ENCODE data around the gene PRDM2.

The PRDM2 gene

DNA sequence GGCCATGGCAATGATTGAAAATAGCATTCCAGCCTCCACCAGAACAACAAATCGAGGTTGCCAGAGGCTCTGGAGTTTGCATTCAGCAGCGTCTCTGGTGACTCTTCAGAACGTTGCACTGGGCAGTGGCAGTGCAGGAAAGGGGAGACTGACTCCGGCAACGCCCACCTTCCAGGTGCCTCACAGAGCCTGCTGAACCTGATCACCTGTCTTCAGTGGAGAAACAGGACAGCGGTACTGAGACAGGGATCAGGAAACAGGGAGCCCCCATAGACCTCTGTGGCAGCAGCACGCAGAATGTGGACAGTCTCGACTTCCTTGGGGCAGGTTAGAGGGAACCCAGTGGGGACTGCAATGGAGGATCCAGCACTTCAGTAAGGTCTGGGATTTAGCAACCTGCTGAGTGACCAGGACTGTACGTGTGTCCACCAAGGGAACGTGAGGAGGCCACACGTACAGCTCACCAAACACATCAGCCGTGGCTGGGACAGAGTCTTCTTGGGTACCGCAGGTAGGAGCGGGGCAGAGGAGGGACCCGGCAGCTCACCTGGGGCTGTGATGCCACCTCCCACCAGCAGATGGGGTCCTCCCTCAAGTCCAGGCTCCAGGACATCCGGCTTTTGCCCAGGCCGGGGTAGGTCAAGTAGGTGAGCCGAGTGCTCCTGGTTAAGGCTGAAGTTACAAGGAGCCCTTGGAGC is 128.6 kb downstream of the PRDM2 start:
- TF ChIP-seq, protein P1, sequence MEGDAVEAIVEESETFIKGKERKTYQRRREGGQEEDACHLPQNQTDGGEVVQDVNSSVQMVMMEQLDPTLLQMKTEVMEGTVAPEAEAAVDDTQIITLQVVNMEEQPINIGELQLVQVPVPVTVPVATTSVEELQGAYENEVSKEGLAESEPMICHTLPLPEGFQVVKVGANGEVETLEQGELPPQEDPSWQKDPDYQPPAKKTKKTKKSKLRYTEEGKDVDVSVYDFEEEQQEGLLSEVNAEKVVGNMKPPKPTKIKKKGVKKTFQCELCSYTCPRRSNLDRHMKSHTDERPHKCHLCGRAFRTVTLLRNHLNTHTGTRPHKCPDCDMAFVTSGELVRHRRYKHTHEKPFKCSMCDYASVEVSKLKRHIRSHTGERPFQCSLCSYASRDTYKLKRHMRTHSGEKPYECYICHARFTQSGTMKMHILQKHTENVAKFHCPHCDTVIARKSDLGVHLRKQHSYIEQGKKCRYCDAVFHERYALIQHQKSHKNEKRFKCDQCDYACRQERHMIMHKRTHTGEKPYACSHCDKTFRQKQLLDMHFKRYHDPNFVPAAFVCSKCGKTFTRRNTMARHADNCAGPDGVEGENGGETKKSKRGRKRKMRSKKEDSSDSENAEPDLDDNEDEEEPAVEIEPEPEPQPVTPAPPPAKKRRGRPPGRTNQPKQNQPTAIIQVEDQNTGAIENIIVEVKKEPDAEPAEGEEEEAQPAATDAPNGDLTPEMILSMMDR (IDR thresholded peaks at IDR 0.05; ENCODE audit: control insufficient read depth, insufficient read depth, low read depth, low read length, missing control alignments) = peak; percentile 41
- no peak for DNase-seq (ENCODE audit: low read depth)
- H3K4me3 ChIP-seq (ENCODE audit: control insufficient read depth, low read depth, low read length) = no peak overlapping the region

DNA sequence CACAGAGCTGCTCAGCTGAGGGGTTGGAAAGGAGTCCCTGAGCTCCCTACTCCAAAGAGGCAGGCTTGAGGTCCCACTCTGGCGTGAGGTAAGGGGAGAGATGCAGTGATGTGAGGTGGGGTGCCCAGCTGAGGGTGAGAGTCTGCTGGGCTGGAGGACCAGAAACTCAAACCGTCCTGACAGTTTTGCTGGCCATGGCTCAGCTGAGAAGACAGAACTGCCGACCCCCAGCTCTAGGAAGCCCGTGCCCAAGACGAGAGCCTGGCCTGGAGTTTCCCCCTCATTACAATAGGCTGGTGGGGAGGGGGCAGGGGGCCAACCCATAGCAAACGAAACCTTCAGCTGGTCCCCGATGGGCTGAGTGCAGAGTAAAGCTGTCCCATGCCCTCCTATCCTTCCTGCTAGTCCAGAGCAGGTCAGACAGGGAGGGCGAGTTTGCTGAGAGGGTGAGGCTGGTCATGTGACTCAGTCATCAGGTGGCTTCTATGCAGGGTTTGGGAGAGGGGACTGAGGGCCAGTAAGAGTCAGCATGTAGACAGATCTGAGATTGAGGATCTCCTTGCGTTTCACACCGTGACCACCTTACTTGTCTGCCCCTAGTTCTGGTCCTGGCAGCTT is 129.3 kb downstream of the PRDM2 start:
- no peak for DNase-seq (ENCODE audit: low read depth)
- H3K4me3 ChIP-seq (ENCODE audit: control insufficient read depth, low read depth, low read length) = no peak overlapping the region
- TF ChIP-seq, protein P1 (IDR thresholded peaks at IDR 0.05; ENCODE audit: control insufficient read depth, insufficient read depth, low read depth, low read length, missing control alignments) = no peak

DNA sequence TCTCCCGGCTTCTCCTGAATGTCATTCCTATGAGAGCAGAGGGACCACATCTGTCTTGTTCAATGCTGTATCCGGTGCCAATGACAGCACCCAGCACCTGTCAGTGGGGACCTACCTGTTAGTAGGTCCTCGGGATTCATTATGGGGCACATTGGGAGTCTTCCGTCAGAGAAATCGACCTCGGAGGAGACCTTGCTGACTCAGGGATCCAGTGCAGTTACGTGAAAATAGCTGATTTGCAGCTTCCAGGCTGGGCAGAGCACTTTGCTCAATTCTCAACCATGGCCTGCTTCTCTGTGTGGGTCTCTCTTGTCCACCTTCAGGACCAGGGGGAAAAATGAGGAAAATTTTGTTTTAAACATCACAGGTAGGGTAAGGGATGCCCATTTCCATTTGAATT is 130.2 kb downstream of the PRDM2 start:
- TF ChIP-seq, protein P1 (IDR thresholded peaks at IDR 0.05; ENCODE audit: control insufficient read depth, insufficient read depth, low read depth, low read length, missing control alignments) = no peak
- no peak overlapping the region for H3K4me3 ChIP-seq (ENCODE audit: control insufficient read depth, low read depth, low read length)
- DNase-seq (ENCODE audit: low read depth) = no peak

DNA sequence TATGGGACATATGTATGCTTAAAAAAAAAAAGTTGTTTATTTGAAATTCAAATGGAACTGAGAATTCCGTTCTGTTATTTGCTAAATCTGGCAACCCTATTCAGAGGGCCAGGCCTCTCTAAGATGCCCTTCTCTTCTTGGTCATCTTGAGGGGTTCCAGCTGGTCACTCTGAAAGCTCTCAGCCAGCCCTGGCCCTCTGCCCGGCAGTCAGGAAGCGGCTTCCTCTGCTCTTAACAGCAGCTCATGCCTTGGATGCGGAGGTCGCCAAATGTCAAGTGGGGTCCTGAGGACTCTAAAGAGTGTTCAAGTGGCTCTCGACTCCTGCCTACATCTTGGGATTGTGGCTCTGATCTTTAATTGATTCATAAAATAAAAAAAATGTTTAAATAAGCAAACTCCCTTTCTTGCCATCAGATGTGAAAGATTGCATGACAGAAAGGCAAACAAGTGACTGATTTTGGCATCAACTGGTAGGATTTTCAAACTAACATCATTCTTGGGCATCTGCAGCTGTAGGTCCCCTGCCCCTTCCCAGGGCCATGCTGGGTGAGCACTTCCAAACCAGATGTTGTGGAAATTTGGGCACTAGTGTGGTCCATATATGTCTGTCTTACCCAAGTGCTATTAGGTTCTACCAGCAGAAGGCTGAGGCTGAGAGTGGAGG is 130.8 kb downstream of the PRDM2 start:
- no peak overlapping the region for H3K4me3 ChIP-seq (ENCODE audit: control insufficient read depth, low read depth, low read length)
- TF ChIP-seq, protein P1 (IDR thresholded peaks at IDR 0.05; ENCODE audit: control insufficient read depth, insufficient read depth, low read depth, low read length, missing control alignments) = no peak
- DNase-seq (ENCODE audit: low read depth) = no peak

DNA sequence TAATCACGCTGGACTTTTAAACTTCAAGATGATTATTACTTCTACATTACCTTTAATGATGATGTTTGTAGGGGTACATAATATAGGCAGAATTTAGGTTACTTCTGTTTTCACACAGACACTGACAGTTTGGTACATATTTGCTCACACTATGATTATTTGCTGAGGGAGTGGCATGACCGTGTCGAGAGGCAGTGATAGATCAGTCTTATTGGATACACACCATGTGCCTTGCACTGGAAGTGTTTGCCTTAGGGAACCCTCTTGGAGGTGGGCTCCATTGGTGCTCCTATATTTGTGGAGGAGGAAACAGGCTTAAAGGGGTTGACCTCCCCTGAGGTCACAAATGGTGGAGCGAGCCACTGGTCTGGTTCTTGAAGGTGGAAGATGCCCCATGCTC is 132.1 kb downstream of the PRDM2 start:
- TF ChIP-seq, protein P1 (IDR thresholded peaks at IDR 0.05; ENCODE audit: control insufficient read depth, insufficient read depth, low read depth, low read length, missing control alignments) = no peak
- no peak for DNase-seq (ENCODE audit: low read depth)
- H3K4me3 ChIP-seq (ENCODE audit: control insufficient read depth, low read depth, low read length) = no peak overlapping the region

DNA sequence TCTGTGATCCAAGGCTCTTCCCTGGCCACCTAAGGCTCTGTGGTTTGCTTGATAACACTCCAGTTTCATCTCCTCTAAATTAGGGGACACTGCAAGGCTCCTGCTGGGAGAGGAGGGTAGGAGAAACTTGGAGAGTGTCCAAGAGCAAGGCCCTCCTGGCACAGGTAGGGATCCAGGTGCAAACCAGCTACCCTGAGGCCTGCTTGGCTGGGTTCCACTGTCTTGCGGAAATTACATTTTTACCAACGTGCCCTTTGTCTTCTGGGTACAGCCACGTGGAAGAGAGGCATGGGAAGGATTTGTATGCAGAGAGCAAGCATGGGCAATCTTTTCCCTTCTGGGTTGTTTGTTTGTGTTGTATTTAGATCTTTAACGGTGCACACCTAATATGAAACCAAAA is 132.5 kb downstream of the PRDM2 start:
- TF ChIP-seq, protein P1 (IDR thresholded peaks at IDR 0.05; ENCODE audit: control insufficient read depth, insufficient read depth, low read depth, low read length, missing control alignments) = no peak
- DNase-seq (ENCODE audit: low read depth) = no peak
- H3K4me3 ChIP-seq (ENCODE audit: control insufficient read depth, low read depth, low read length) = no peak overlapping the region
